Epithelial cell of proximal tubule (primary cell): ENCODE results near the gene PDPK1. TPM values are rescaled to one million over a fixed set of nuclear protein-coding genes. Genes with fewer than 3 reads are reported as not detected.

Experiments used
- DNase-seq: peaks from one replicate; pipeline ENCODE4 v3.0.0-alpha.2; 2011; ENCODE audit warnings: low read depth
- H3K4me3 ChIP-seq: 2 replicates; pipeline ENCODE4 v1.5.1; 2011; ENCODE audit warnings: low read depth, mild to moderate bottlenecking, low read length
- CTCF ChIP-seq: conservative IDR thresholded peaks from 2 replicates; pipeline ENCODE4 v1.5.1; 2012; ENCODE audit warnings: low read depth, mild to moderate bottlenecking, low read length
- total RNA-seq: library from RNA; depleted of rRNA; stranded (reverse); fragments of >200 nt; gene quantifications from 2 replicates; pipeline ENCODE4 v1.2.3, GENCODE V29; 2015

Gene PDPK1
- total RNA-seq, 1 donor from 2014 or later = 16.5 TPM

- no peak for TF ChIP-seq CTCF
- H3K4me3 ChIP-seq = no peak overlapping the region
- DNase-seq = no peak
Observed at GRCh38 chr16:2507665-2508064, 30.2 kb upstream of the PDPK1 start.

DNA sequence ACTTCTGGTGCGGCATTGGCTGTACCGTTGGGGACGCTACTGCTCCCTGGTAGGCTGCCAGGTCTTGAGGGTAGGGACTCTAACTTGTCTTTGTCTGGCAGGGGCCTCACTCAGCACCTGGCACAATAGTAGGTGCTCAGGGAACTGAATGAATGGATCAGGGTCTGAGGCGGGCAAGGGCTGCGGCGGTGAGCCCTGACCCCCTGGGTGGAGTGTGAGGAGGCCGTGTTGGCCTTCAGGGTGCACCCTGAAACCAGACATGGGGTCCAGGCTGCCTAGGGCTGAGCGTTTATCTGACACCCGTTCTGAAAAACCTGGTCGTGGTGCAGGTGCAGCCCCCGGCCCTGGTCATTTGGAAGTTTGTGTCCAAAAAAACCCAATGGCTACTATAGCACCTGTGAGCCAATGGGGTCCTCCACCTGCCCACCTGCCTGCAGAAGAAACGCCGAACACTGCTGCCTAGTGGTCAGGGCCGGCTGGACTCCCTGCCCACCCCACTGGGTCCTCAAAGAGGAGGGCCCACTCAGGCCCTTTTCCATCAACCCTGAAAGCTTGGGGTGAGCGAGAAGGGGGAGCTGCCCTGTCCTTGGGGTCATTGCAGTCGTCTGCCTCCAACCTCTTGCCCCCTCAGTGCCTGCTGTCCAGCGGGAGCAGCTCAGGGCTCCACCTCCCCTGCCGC, 29.0 kb upstream of the PDPK1 start:
- no peak for TF ChIP-seq CTCF
- no peak for DNase-seq
- H3K4me3 ChIP-seq = no peak overlapping the region

- no peak for TF ChIP-seq CTCF
- no peak overlapping the region for H3K4me3 ChIP-seq
- DNase-seq = no peak
Observed at GRCh38 chr16:2511128-2511800, 26.6 kb upstream of the PDPK1 start.

DNA sequence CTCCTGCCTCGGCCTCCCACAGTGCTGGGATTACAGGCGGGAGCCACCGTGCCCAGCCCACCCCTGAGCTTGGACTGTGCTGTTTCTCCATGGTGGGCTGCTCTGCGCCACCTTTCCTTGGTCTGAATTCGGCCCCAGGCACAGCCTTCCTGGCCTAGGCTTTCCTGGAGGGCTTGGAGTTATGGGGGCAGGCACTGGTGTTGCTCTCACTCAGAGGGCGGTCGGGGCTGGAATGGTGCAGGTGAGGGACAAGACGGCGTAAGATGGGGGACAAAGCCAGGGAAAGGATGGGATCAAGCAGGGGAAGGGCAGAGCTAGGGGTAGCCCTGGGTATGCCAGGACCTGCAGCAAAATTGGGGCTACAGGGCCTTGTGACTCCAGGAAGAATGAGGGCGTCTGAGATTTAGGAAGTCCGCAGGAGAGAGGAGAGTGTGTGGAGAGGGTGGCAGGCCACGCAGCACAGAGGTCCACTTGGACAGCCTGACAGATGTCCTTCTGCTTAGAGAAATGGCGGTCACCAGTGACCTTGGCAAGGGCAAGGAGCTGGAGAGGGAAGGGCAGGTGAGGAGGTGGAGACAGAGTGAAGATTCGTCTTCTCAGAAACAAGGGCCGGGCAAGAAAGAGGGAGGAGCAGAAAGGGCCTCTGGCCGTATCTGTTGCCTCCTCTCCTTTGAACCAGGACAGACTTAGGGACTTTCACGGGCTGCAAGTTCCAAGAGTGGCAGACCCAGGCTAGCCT, 25.7 kb upstream of the PDPK1 start:
- no peak overlapping the region for H3K4me3 ChIP-seq
- TF ChIP-seq CTCF = no peak
- no peak for DNase-seq

DNA sequence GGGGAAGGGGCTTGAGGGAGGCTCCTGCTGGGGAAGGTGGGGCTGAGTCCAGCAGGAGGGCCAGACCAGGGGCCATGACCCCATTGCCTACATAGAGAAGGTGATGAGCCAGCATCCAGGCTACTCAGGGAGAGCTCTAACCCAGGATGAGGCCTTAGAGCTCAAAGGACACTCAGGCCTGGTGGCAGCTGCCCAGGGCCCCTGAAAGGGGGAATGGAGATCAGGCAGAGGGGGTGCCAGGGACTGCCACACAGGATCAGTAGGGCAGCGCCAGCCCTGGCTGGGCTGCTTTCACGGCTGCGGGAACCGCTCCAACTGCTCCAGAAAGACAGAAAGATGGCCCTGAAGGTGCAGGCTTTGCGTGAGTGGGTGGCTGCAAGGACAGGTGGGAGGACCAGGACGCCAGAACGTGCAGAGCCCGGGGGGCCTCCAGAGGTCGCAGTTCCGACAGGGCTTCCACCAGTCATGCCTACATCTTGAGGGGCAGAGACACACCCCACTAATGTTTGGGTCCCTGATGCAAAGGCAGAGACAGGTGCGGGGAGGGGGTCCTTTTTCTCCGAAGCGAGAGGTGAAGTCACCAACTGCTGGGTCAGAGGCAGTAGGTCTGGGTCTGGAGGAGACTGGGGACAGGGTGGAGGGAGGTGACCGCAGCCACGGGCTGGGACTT, 25.0 kb upstream of the PDPK1 start:
- peak overlapping the region; percentile 97 for H3K4me3 ChIP-seq
- TF ChIP-seq CTCF = no peak
- no peak for DNase-seq

- H3K4me3 ChIP-seq = peak within 1 kb of the TSS; percentile 97
- no peak for DNase-seq
- no peak for TF ChIP-seq CTCF
Observed at GRCh38 chr16:2513405-2514332, 24.2 kb upstream of the PDPK1 start, which contains the start of gene ATP6V0C. Gene ATP6V0C, plus strand, starts transcription at chr16:2513952. Its CDS starts 152 bp downstream, at chr16:2514104.
